Measurements from ENCODE around the gene NUDT14.

Gene NUDT14

GRCh38 chr14:105178069-105178867 lies 2.8 kb downstream of the NUDT14 start:
- Histone ChIP-seq H3K4me3 (ENCODE audit: control insufficient read depth in 1 of 7, extremely low read depth in 1 of 7, insufficient read depth in 4 of 7, low read depth in 2 of 7, low read length in 6 of 7) (no peak overlapping the region), H3K27ac (ENCODE audit: insufficient read depth in 1 of 2, low read depth in 1 of 2, low read length in 2 of 2, poor library complexity in 1 of 2, severe bottlenecking in 2 of 2) (no peak overlapping the region), H3K4me1 (ENCODE audit: control extremely low read depth in 1 of 4, control insufficient read depth in 4 of 4, insufficient read depth in 4 of 4, low read length in 3 of 4) (peaks cover 0 to 53% (median 47%) of the 10 kb centered on the region in 4 experiments), H3K36me3 (ENCODE audit: control insufficient read depth in 4 of 4, insufficient read depth in 4 of 4, low read length in 3 of 4) (no peaks in the 10 kb centered on the region), H3K27me3 (replicated peaks in 2 of 5; ENCODE audit: control insufficient read depth in 4 of 5, insufficient read depth in 5 of 5, low read length in 4 of 5) (peaks cover 0 to 19% (median 0%) of the 10 kb centered on the region in 5 experiments), H3K9me3 (ENCODE audit: control extremely low read depth in 1 of 5, control insufficient read depth in 4 of 5, insufficient read depth in 2 of 5, low read depth in 1 of 5, low read length in 4 of 5) (no peaks in the 10 kb centered on the region)
- no peak for DNase-seq
- POLR2A ChIA-PET, result no interaction called here
- CTCF ChIA-PET, result interaction anchor here (2.5 to 18.8 kb wide), 2 partner anchors 12 to 22 kb away, joined by 10 to 248 read pairs; no protein-coding TSS in a partner anchor
- WGBS (ENCODE audit: insufficient coverage), result 91% methylated on average over 15 of the region's 19 CpGs

GRCh38 chr14:105177082-105177481 lies 4.0 kb downstream of the NUDT14 start:
- Histone ChIP-seq H3K4me3 (ENCODE audit: control insufficient read depth in 1 of 7, extremely low read depth in 1 of 7, insufficient read depth in 4 of 7, low read depth in 2 of 7, low read length in 6 of 7) (no peak overlapping the region), H3K4me1 (ENCODE audit: control extremely low read depth in 1 of 4, control insufficient read depth in 4 of 4, insufficient read depth in 4 of 4, low read length in 3 of 4) (peaks cover 0 to 43% (median 38%) of the 10 kb centered on the region in 4 experiments), H3K36me3 (ENCODE audit: control insufficient read depth in 4 of 4, insufficient read depth in 4 of 4, low read length in 3 of 4) (no peaks in the 10 kb centered on the region), H3K27ac (ENCODE audit: insufficient read depth in 1 of 2, low read depth in 1 of 2, low read length in 2 of 2, poor library complexity in 1 of 2, severe bottlenecking in 2 of 2) (no peak overlapping the region), H3K9me3 (ENCODE audit: control extremely low read depth in 1 of 5, control insufficient read depth in 4 of 5, insufficient read depth in 2 of 5, low read depth in 1 of 5, low read length in 4 of 5) (no peaks in the 10 kb centered on the region), H3K27me3 (replicated peaks in 2 of 5; ENCODE audit: control insufficient read depth in 4 of 5, insufficient read depth in 5 of 5, low read length in 4 of 5) (peaks cover 0 to 20% (median 3%) of the 10 kb centered on the region in 5 experiments)
- WGBS (ENCODE audit: insufficient coverage), result 86% methylated on average over 10 of the region's 11 CpGs
- ChIA-PET CTCF (interaction anchor here (1.1 to 18.8 kb wide), 3 partner anchors 12 to 23 kb away, joined by 3 to 248 read pairs (median 5); no protein-coding TSS in a partner anchor), POLR2A (interaction anchor here (1.1 kb wide), 1 partner anchor 19 kb away, joined by 6 read pairs; no protein-coding TSS in a partner anchor)
- DNase-seq, result no peak

GRCh38 chr14:105176513-105176912 lies 4.6 kb downstream of the NUDT14 start:
- H3K27me3 ChIP-seq (replicated peaks in 2 of 5; ENCODE audit: control insufficient read depth in 4 of 5, insufficient read depth in 5 of 5, low read length in 4 of 5), result peaks cover 0 to 18% (median 7%) of the 10 kb centered on the region in 5 experiments
- no peak overlapping the region for H3K27ac ChIP-seq (ENCODE audit: insufficient read depth in 1 of 2, low read depth in 1 of 2, low read length in 2 of 2, poor library complexity in 1 of 2, severe bottlenecking in 2 of 2)
- POLR2A ChIA-PET, result interaction anchor here (1.0 to 1.1 kb wide), 2 partner anchors 17 to 20 kb away, joined by 4 to 6 read pairs; no protein-coding TSS in a partner anchor
- DNase-seq, result no peak
- H3K36me3 ChIP-seq (ENCODE audit: control insufficient read depth in 4 of 4, insufficient read depth in 4 of 4, low read length in 3 of 4), result no peaks in the 10 kb centered on the region
- 89% methylated on average over 13 of the region's 15 CpGs for WGBS (ENCODE audit: insufficient coverage)
- H3K9me3 ChIP-seq (ENCODE audit: control extremely low read depth in 1 of 5, control insufficient read depth in 4 of 5, insufficient read depth in 2 of 5, low read depth in 1 of 5, low read length in 4 of 5), result no peaks in the 10 kb centered on the region
- H3K4me3 ChIP-seq (ENCODE audit: control insufficient read depth in 1 of 7, extremely low read depth in 1 of 7, insufficient read depth in 4 of 7, low read depth in 2 of 7, low read length in 6 of 7), result no peak overlapping the region
- peaks cover 0 to 40% (median 35%) of the 10 kb centered on the region in 4 experiments for H3K4me1 ChIP-seq (ENCODE audit: control extremely low read depth in 1 of 4, control insufficient read depth in 4 of 4, insufficient read depth in 4 of 4, low read length in 3 of 4)
- CTCF ChIA-PET, result interaction anchor here (0.6 to 18.8 kb wide), 8 partner anchors 8 to 296 kb away, joined by 3 to 248 read pairs (median 4); no protein-coding TSS in a partner anchor

- Histone ChIP-seq H3K4me1 (ENCODE audit: control extremely low read depth in 1 of 4, control insufficient read depth in 4 of 4, insufficient read depth in 4 of 4, low read length in 3 of 4) (peaks cover 0 to 50% (median 46%) of the 10 kb centered on the region in 4 experiments), H3K36me3 (ENCODE audit: control insufficient read depth in 4 of 4, insufficient read depth in 4 of 4, low read length in 3 of 4) (no peaks in the 10 kb centered on the region), H3K27me3 (replicated peaks in 2 of 5; ENCODE audit: control insufficient read depth in 4 of 5, insufficient read depth in 5 of 5, low read length in 4 of 5) (peaks cover 0 to 35% (median 24%) of the 10 kb centered on the region in 5 experiments), H3K9me3 (ENCODE audit: control extremely low read depth in 1 of 5, control insufficient read depth in 4 of 5, insufficient read depth in 2 of 5, low read depth in 1 of 5, low read length in 4 of 5) (no peaks in the 10 kb centered on the region), H3K4me3 (ENCODE audit: control insufficient read depth in 1 of 7, extremely low read depth in 1 of 7, insufficient read depth in 4 of 7, low read depth in 2 of 7, low read length in 6 of 7) (peak overlapping the region in 1 of 7 experiments; percentile 58), H3K27ac (ENCODE audit: insufficient read depth in 1 of 2, low read depth in 1 of 2, low read length in 2 of 2, poor library complexity in 1 of 2, severe bottlenecking in 2 of 2) (no peak overlapping the region)
- ChIA-PET CTCF (interaction anchor here (2.6 to 18.8 kb wide), 2 partner anchors 15 to 26 kb away, joined by 7 to 248 read pairs; no protein-coding TSS in a partner anchor), POLR2A (interaction anchor here (1.2 kb wide), 1 partner anchor 22 kb away, joined by 3 read pairs; no protein-coding TSS in a partner anchor)
- 44% methylated on average over 23 of the region's 32 CpGs for WGBS (ENCODE audit: insufficient coverage)
- DNase-seq, result peak; percentile 57 to 90 (median 86)
Measured at GRCh38 chr14:105173901-105174894, 6.9 kb downstream of the NUDT14 start.

- no peaks in the 10 kb centered on the region for H3K9me3 ChIP-seq (ENCODE audit: control extremely low read depth in 1 of 5, control insufficient read depth in 4 of 5, insufficient read depth in 2 of 5, low read depth in 1 of 5, low read length in 4 of 5)
- peaks cover 0 to 54% (median 50%) of the 10 kb centered on the region in 4 experiments for H3K4me1 ChIP-seq (ENCODE audit: control extremely low read depth in 1 of 4, control insufficient read depth in 4 of 4, insufficient read depth in 4 of 4, low read length in 3 of 4)
- ChIA-PET POLR2A (no interaction called here), CTCF (interaction anchor here (1.1 to 18.8 kb wide), 3 partner anchors 9 to 27 kb away, joined by 4 to 248 read pairs (median 4); no protein-coding TSS in a partner anchor)
- 97% methylated on average over 13 of the region's 13 CpGs for WGBS (ENCODE audit: insufficient coverage)
- H3K27me3 ChIP-seq (replicated peaks in 2 of 5; ENCODE audit: control insufficient read depth in 4 of 5, insufficient read depth in 5 of 5, low read length in 4 of 5), result peaks cover 0 to 35% (median 22%) of the 10 kb centered on the region in 5 experiments
- H3K27ac ChIP-seq (ENCODE audit: insufficient read depth in 1 of 2, low read depth in 1 of 2, low read length in 2 of 2, poor library complexity in 1 of 2, severe bottlenecking in 2 of 2), result no peak overlapping the region
- DNase-seq, result no peak
- H3K36me3 ChIP-seq (ENCODE audit: control insufficient read depth in 4 of 4, insufficient read depth in 4 of 4, low read length in 3 of 4), result no peaks in the 10 kb centered on the region
- H3K4me3 ChIP-seq (ENCODE audit: control insufficient read depth in 1 of 7, extremely low read depth in 1 of 7, insufficient read depth in 4 of 7, low read depth in 2 of 7, low read length in 6 of 7), result no peak overlapping the region
Measured at GRCh38 chr14:105173145-105173544, 8.0 kb downstream of the NUDT14 start.

- no peak overlapping the region for H3K4me3 ChIP-seq (ENCODE audit: control insufficient read depth in 1 of 7, extremely low read depth in 1 of 7, insufficient read depth in 4 of 7, low read depth in 2 of 7, low read length in 6 of 7)
- WGBS (ENCODE audit: insufficient coverage), result 79% methylated on average over 6 of the region's 7 CpGs
- no peaks in the 10 kb centered on the region for H3K9me3 ChIP-seq (ENCODE audit: control extremely low read depth in 1 of 5, control insufficient read depth in 4 of 5, insufficient read depth in 2 of 5, low read depth in 1 of 5, low read length in 4 of 5)
- no peak overlapping the region for H3K27ac ChIP-seq (ENCODE audit: insufficient read depth in 1 of 2, low read depth in 1 of 2, low read length in 2 of 2, poor library complexity in 1 of 2, severe bottlenecking in 2 of 2)
- DNase-seq, result no peak
- H3K27me3 ChIP-seq (replicated peaks in 2 of 5; ENCODE audit: control insufficient read depth in 4 of 5, insufficient read depth in 5 of 5, low read length in 4 of 5), result peaks cover 0 to 41% (median 23%) of the 10 kb centered on the region in 5 experiments
- no peaks in the 10 kb centered on the region for H3K36me3 ChIP-seq (ENCODE audit: control insufficient read depth in 4 of 4, insufficient read depth in 4 of 4, low read length in 3 of 4)
- ChIA-PET CTCF (interaction anchor here (1.1 to 18.8 kb wide), 3 partner anchors 9 to 28 kb away, joined by 4 to 248 read pairs (median 4); no protein-coding TSS in a partner anchor), POLR2A (no interaction called here)
- H3K4me1 ChIP-seq (ENCODE audit: control extremely low read depth in 1 of 4, control insufficient read depth in 4 of 4, insufficient read depth in 4 of 4, low read length in 3 of 4), result peaks cover 0 to 59% (median 54%) of the 10 kb centered on the region in 4 experiments
Measured at GRCh38 chr14:105172476-105172875, 8.6 kb downstream of the NUDT14 start.
